Measurements from ENCODE around the gene RNF11.

Gene RNF11

DNA sequence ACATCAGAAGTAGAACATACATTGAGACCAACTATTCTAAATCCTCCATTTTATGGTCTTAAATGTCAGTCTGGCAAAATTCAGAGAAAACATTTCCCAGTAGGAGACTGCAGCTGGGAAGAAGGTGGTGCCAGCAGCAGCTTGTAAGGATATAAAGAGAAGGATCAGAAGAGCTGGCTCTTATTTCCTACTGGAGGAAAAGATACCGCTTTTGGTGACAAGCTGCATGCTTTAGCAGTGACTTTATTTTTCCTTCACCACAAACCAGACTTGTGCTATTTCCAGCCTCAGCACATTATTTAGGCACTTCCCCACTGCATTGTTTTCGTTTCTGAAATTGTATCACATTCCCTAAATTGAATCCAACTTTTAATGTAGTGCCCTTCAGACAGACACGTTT lies 28.4 kb downstream of the RNF11 start:
- no peaks in the 10 kb centered on the region for H3K79me2 ChIP-seq (ENCODE audit: insufficient read depth, low read length)
- TF ChIP-seq EZH2phosphoT487 (conservative IDR thresholded peaks at IDR 0.05; ENCODE audit: low read length): no peak
- TF ChIP-seq, protein P1, sequence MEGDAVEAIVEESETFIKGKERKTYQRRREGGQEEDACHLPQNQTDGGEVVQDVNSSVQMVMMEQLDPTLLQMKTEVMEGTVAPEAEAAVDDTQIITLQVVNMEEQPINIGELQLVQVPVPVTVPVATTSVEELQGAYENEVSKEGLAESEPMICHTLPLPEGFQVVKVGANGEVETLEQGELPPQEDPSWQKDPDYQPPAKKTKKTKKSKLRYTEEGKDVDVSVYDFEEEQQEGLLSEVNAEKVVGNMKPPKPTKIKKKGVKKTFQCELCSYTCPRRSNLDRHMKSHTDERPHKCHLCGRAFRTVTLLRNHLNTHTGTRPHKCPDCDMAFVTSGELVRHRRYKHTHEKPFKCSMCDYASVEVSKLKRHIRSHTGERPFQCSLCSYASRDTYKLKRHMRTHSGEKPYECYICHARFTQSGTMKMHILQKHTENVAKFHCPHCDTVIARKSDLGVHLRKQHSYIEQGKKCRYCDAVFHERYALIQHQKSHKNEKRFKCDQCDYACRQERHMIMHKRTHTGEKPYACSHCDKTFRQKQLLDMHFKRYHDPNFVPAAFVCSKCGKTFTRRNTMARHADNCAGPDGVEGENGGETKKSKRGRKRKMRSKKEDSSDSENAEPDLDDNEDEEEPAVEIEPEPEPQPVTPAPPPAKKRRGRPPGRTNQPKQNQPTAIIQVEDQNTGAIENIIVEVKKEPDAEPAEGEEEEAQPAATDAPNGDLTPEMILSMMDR (IDR thresholded peaks at IDR 0.05; ENCODE audit: insufficient read depth, low read length, poor library complexity, severe bottlenecking): no peak
- no peak overlapping the region for H3K4me2 ChIP-seq (ENCODE audit: low read depth, low read length, poor library complexity, severe bottlenecking)

DNA sequence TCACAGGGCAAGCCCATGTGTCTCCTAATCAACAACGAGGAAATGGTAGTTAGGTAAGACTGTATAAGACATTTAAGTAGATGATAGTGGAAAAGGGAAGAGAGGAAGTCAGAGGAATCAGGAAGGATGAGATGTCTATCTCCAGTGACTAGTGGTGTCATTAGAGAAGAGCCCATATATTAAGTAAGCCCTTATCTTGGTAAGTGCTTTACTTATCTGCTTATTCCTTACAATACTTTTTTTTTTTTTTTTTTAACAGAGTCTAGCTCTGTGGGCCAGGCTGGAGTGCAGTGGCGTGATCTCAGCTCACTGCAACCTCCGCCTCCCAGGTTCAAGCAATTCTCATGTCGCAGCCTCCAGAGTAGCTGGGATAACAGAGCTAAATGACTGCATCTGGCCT lies 29.5 kb downstream of the RNF11 start:
- Histone ChIP-seq H3K36me3 (ENCODE audit: low read length) (no peaks in the 10 kb centered on the region), H4K20me1 (ENCODE audit: low read depth, low read length) (no peaks in the 10 kb centered on the region), H3K9me3 (ENCODE audit: insufficient read depth, low read length) (no peaks in the 10 kb centered on the region), H3K4me3 (ENCODE audit: insufficient read depth, low read length, poor library complexity, severe bottlenecking) (no peak overlapping the region), H3K79me2 (ENCODE audit: insufficient read depth, low read length) (no peaks in the 10 kb centered on the region), H3K4me2 (ENCODE audit: low read depth, low read length, poor library complexity, severe bottlenecking) (no peak overlapping the region), H3K9me2 (replicated peaks; ENCODE audit: insufficient read depth, low read length) (no peaks in the 10 kb centered on the region), H3K27ac (ENCODE audit: low read depth, low read length) (no peak overlapping the region), H3F3A (ENCODE audit: insufficient read depth) (no peaks in the 10 kb centered on the region), H2AFZ (ENCODE audit: low read depth, low read length, severe bottlenecking) (no peak overlapping the region), H3K27me3 (ENCODE audit: low read length) (no peaks in the 10 kb centered on the region), H3K9ac (ENCODE audit: low read length) (no peak overlapping the region)
- TF ChIP-seq EZH2phosphoT487 (conservative IDR thresholded peaks at IDR 0.05; ENCODE audit: low read length): no peak
- TF ChIP-seq, protein P1 (IDR thresholded peaks at IDR 0.05; ENCODE audit: insufficient read depth, low read length, poor library complexity, severe bottlenecking): no peak

More for the DNA sequence above, 28.4 kb downstream of the RNF11 start:
- Histone ChIP-seq H3F3A (ENCODE audit: insufficient read depth) (no peaks in the 10 kb centered on the region), H3K4me3 (ENCODE audit: insufficient read depth, low read length, poor library complexity, severe bottlenecking) (no peak overlapping the region), H4K20me1 (ENCODE audit: low read depth, low read length) (no peaks in the 10 kb centered on the region), H2AFZ (ENCODE audit: low read depth, low read length, severe bottlenecking) (no peak overlapping the region), H3K9me2 (replicated peaks; ENCODE audit: insufficient read depth, low read length) (no peaks in the 10 kb centered on the region), H3K36me3 (ENCODE audit: low read length) (no peaks in the 10 kb centered on the region), H3K9ac (ENCODE audit: low read length) (no peak overlapping the region), H3K9me3 (ENCODE audit: insufficient read depth, low read length) (no peaks in the 10 kb centered on the region), H3K27ac (ENCODE audit: low read depth, low read length) (no peak overlapping the region), H3K27me3 (ENCODE audit: low read length) (no peaks in the 10 kb centered on the region)

DNA sequence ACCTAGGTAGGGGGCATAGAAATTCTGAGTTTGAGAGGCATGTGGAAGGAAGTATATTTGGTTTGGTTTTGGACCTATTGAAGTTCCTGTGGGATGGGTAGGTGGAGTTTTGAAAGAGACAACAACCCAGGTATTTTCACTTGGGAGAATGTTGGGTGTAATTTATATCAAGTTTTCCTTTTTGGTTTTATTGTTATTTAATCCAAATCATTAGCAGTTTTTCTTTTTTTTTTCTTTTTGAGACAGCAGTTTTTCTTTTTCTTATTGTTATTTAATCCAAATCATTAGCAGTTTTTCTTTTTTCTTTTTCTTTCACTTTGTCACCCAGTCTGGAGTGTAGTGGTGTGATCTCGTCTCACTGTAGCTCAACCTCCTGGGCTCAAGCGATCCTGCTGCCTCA lies 30.1 kb downstream of the RNF11 start:
- Histone ChIP-seq H3K36me3 (ENCODE audit: low read length) (no peaks in the 10 kb centered on the region), H4K20me1 (ENCODE audit: low read depth, low read length) (no peaks in the 10 kb centered on the region), H3K27me3 (ENCODE audit: low read length) (no peaks in the 10 kb centered on the region), H3K9me2 (replicated peaks; ENCODE audit: insufficient read depth, low read length) (no peaks in the 10 kb centered on the region), H3K9me3 (ENCODE audit: insufficient read depth, low read length) (no peaks in the 10 kb centered on the region), H3K79me2 (ENCODE audit: insufficient read depth, low read length) (no peaks in the 10 kb centered on the region), H3K4me2 (ENCODE audit: low read depth, low read length, poor library complexity, severe bottlenecking) (no peak overlapping the region), H2AFZ (ENCODE audit: low read depth, low read length, severe bottlenecking) (no peak overlapping the region), H3K27ac (ENCODE audit: low read depth, low read length) (no peak overlapping the region), H3K4me3 (ENCODE audit: insufficient read depth, low read length, poor library complexity, severe bottlenecking) (no peak overlapping the region), H3F3A (ENCODE audit: insufficient read depth) (no peaks in the 10 kb centered on the region), H3K9ac (ENCODE audit: low read length) (no peak overlapping the region)
- TF ChIP-seq, protein P1 (IDR thresholded peaks at IDR 0.05; ENCODE audit: insufficient read depth, low read length, poor library complexity, severe bottlenecking): no peak
- TF ChIP-seq EZH2phosphoT487 (conservative IDR thresholded peaks at IDR 0.05; ENCODE audit: low read length): no peak
